HK-2 (cell line): ENCODE data around the gene PMEL.

ENCODE experiments used
- DNase-seq: peaks from one replicate; pipeline ENCODE4 v3.0.0-alpha.2; 2018; ENCODE audit not compliant: unreplicated experiment

PMEL gene

GRCh38 chr12:55942055-55942454, 23.8 kb downstream of the PMEL start:
- DNase-seq = no peak

GRCh38 chr12:55940065-55940732, 25.6 kb downstream of the PMEL start:
- peak; percentile 89 for DNase-seq

- DNase-seq = no peak
Measured at GRCh38 chr12:55938826-55939501, 26.9 kb downstream of the PMEL start.

GRCh38 chr12:55937981-55938380, 27.9 kb downstream of the PMEL start:
- DNase-seq = no peak

GRCh38 chr12:55935738-55936151, 30.1 kb downstream of the PMEL start:
- no peak for DNase-seq

GRCh38 chr12:55934773-55935172, 31.1 kb downstream of the PMEL start:
- no peak for DNase-seq

DNA sequence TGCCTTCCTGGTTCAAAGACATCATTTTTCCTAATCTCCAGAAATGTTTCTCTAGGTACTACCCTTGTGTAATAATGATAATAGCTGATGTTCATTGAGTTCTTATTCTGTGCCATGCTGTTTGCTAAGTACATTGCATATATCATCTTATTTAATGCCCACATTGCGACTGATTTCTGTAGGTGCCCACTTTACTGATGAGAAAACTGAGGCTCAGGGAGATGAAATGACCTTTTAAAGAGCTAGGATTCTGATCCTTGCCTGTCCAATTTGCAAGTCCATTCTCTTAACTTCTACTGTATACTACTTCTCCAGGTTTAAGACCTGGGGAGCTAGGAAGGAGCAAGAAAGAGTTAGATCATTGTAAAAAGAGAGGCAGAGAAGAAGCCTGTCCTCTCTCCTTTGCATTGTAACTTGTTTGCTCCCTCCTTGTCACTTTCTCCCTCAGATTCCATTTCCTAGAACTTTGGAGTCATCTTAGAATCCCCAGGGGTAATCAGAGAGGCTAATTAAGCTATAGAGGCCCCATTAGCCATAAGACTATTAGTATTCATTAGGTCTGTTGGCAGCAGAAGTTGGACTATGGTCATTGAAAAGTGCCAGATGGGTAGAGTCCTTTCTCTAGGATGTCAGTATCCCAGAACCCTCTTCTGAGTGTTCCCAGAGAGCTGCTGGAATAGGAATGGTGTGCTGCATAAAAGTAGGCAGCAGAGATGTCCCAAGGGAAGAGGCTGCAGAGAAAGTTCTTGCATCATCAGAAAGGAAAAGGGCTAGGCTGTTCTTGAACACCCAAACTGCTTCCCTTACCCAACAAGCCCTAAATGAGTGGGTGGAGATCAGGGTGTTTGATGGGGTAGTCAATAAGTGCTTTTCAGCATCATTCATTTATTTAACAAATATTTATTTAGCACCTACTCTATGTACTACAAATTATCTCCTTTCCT, 31.8 kb downstream of the PMEL start:
- DNase-seq = no peak

DNA sequence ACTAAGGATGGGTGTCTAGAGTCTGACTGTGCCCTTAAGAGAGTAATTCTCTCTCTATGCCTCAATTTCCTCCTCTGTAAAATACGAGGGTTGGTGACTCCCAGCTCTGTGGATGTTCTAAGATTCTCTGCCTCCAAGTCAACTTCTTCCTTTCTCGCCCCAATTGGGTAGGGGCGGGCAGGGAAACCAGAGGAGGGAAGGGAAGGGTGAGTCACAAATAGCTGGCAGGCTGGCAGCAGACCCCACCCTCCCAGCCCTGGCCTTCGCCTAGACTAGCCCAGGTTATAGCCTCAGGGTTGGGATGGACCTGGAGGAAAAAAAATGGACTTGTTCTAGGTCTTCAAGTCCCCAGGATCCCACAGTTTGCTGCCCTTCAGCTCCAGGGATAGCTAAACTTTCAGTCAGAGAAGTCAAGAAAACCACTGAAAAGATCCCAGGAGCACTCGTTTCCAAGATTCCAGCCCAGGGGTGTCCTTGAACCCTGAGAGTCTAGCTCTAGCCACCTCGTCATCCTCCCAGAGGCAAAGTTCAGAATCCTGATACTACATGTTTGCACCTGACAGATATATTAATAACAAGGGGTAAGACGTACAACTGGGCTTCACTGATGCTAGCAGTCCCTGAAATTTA, 32.6 kb downstream of the PMEL start:
- DNase-seq = no peak

DNA sequence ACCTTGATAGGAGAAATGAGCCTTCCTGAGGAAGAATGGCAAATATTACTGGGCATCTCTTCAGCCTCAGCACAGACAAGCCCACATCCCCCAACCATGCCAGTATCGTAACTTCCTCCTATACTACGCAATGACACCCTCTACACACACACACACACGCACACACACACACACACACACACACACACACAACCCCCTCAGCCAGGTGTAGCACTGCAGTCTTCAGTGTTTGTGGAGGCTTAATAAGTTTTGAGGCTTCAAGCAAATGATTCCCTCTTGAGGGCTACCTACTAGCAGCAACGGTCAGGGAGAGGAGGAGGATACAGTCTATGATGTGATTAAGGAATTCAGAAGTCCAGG, 33.3 kb downstream of the PMEL start:
- DNase-seq = no peak

- DNase-seq = peak; percentile 38
Measured at GRCh38 chr12:55931780-55932550, 33.9 kb downstream of the PMEL start.

DNA sequence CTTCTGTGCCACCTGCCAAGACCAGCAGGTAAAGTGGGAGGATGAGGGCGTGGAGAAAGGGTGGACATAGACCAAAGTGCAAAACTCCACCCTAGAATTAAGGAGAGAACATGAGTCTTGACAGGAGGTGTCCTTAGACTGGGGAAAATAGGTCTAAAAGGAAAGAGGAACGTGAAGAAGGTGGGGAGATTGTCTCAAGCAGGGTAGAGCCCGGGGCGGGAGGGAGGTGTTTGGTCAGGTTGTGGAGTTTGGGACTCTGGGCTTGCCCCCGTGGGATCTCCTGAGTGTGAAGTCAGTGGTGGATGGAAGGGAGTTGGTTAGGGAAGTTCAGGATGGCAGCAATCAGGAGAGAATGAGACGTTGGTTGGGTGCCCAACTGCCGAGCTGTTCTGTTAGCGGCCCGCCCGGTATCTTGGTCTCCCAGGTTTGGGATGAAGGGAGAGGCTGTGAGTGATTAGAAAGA, 34.5 kb downstream of the PMEL start:
- no peak for DNase-seq

DNA sequence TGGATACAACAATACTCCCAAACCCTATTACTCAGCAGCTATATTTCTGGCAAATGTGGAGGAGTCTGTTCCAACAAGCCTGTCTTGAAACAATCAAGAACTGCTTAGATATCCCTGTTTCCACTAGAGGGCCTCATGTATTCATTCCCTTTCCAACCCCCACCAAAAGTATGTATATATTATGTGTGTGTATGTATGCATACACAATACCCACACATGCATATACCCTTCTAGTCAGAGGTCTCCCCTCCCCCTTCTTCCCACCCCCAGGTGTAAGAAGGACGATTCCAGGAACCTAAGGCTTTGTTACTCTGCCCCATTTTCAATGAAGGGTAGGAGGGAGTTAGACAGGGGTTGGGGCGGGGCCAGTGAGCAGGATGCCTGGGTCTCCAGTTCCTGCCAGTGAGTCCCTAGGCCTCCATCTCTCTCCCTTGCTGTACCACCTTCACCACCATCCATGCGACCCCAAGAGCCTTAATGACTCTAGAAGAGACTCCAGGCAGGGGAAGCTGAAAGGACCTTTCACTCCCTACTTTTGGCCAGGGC, 35.0 kb downstream of the PMEL start, which contains the start of gene DGKA:
TSS of gene DGKA (plus strand) at position 392 of the 546 bp plus-strand sequence. CDS start 5,342 bp downstream, outside the sequence.
- no peak for DNase-seq

- DNase-seq = no peak
Measured at GRCh38 chr12:55929306-55929791, 36.5 kb downstream of the PMEL start.

DNA sequence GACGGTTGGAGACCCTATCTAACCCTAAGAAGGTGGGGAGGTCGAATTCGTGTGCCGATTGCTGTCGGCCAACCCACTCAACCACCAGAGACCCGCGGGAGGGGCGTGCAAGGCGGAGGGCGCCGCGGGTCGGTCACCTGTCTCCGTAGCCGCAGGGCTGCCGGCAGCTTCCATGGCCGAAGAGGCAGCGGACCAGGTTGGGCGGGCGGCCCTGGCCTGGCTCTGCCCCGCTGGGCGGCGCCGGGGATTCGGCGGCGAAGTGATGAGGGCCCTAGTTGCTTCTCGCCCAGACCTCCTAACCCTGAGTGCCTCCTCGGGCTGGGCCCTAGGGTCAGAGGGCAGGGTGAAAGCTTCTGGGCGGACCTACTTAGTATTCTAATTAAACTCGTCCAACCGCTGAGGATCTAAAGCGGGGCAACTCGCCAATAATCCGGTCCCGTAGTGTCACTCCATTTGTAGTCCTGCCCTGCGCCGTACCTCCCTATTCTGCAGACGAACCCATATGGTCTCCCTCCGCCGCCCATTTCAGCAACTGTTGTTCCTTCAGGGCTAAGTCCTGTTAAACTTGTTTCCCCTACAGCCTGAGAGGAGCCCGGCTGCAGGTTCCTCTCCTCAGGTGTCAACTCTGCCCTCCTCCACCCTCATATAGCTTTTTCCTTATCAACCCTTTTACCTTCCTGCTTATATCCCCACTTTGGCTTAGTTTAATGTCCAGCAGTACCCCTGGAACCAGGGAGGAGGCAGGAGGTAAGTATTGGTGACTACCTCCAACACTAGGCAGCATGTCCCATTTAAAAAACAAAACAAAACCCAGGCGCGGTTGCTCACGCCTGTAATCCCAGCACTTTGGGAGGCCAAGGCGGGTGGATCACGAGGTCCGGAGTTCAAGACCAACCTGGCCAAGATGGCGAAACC, 38.0 kb downstream of the PMEL start, which contains the start of gene PYM1:
TSS of gene PYM1 (minus strand) at position 307 of the 915 bp plus-strand sequence. CDS start at position 174, 133 bp downstream.
- peak; percentile 70 for DNase-seq

GRCh38 chr12:55926738-55927587, 38.9 kb downstream of the PMEL start:
- peak; percentile 88 for DNase-seq

GRCh38 chr12:55925870-55926737, 39.7 kb downstream of the PMEL start:
- no peak for DNase-seq

DNA sequence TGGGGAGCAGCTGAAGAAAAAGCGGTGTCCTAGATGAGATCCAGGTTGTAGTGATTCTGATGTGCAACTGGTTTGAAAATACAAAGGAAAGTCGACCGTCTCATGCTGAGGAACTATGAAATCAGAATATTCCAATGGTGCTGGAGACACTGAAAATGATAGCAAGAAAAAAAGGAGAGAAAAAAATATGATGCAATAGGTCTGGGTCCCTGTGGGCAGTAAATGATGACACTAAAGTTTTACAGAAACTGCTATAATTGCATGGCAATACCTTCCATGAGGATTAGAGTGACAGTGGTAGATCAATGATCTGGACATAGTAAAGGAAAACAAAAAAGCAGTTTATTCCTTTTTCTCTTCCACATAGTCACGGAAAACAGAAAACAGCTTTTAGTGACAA, 40.5 kb downstream of the PMEL start:
- DNase-seq = no peak
